Esophagus squamous epithelium (tissue), 5 donors: ENCODE data around the gene ASIC1. TPM values are rescaled to one million over a fixed set of nuclear protein-coding genes. Genes with fewer than 3 reads are reported as not detected.

Source experiments
- DNase-seq: peaks from one replicate; lab custom pipeline; 2025; lab: John Stamatoyannopoulos, UW
- H3K27ac ChIP-seq, 4 donors: fragments of 200-600 bp; sonication (generic); one replicate each; pipeline ENCODE4 v1.5.1; 2016 to 2019; ENCODE audit warnings: mild to moderate bottlenecking in 1 of 4
- H3K27me3 ChIP-seq, 4 donors: fragments of 200-600 bp; sonication (generic); 1 replicate in 3 of 4; 2 replicates in 1 of 4; pipeline versions ENCODE4 v1.5.1 to v1.6.0; 2017 to 2021; ENCODE audit warnings: antibody characterized with exemption in 1 of 4
- H3K36me3 ChIP-seq, 3 donors: fragments of 200-600 bp; sonication (generic); one replicate each; pipeline ENCODE4 v1.5.1; 2016 to 2019
- H3K4me1 ChIP-seq, 3 donors: fragments of 200-600 bp; sonication (generic); one replicate each; pipeline ENCODE4 v1.5.1; 2017 to 2019
- H3K4me3 ChIP-seq, 4 donors: fragments of 200-600 bp; sonication (generic); 1 replicate in 3 of 4; 2 replicates in 1 of 4; pipeline ENCODE4 v1.5.1; 2016 to 2019; ENCODE audit warnings: mild to moderate bottlenecking in 2 of 4, moderate library complexity in 1 of 4
- H3K9me3 ChIP-seq, 3 donors: fragments of 200-600 bp; sonication (generic); one replicate each; pipeline ENCODE4 v1.5.1; 2016 to 2019
- POLR2A ChIP-seq, 4 donors: fragments of 450-650 bp; IDR thresholded peaks; one replicate each; pipeline ENCODE4 v1.6.1; 2017; ENCODE audit warnings: antibody characterized with exemption in 4 of 4, mild to moderate bottlenecking in 4 of 4, moderate library complexity in 3 of 4
- WGBS, 2 donors: methylation state at CpG; one replicate each; pipeline ENCODE4 v1.1.5; 2018; 5-methylcytosine and 5-hydroxymethylcytosine counted together
- intact Hi-C: fragments of 100-400 bp; cut with DNase I; formaldehyde crosslinking; loops from one replicate; pipeline ENCODE4 v1.15.0; 2022
- total RNA-seq, 4 donors: library from RNA; depleted of rRNA; stranded (reverse); fragments of >200 nt; gene quantifications; one replicate each; pipeline ENCODE4 v1.1.0, GENCODE V29; 2016
- TF ChIP-seq, protein P1 (sequence below), 6 experiments: fragments of 450-650 bp in 4 of 6; fragments of 200-600 bp in 2 of 6; sonication (generic) in 2 of 6; IDR thresholded peaks; one replicate each; pipeline ENCODE4 v1.5.1; 2016 to 2019; ENCODE audit warnings: antibody characterized with exemption in 6 of 6, mild to moderate bottlenecking in 4 of 6, moderate library complexity in 4 of 6
- donor health status: DM: yes; HTN: yes; CAD: no.

ASIC1 gene
- total RNA-seq, 4 donors from 2014 or later: 1.5 to 5.7 (median 2.6) TPM

GRCh38 chr12:50053583-50053982 is 3.8 kb upstream of the ASIC1 start:
- Histone ChIP-seq H3K27me3 (peaks cover 0 to 73% (median 0%) of the 10 kb centered on the region in 4 donors), H3K27ac (no peak overlapping the region), H3K36me3 (no peaks in the 10 kb centered on the region), H3K9me3 (no peaks in the 10 kb centered on the region), H3K4me3 (no peak overlapping the region), H3K4me1 (peaks cover 25 to 44% (median 28%) of the 10 kb centered on the region in 3 donors)
- TF ChIP-seq, protein P1, sequence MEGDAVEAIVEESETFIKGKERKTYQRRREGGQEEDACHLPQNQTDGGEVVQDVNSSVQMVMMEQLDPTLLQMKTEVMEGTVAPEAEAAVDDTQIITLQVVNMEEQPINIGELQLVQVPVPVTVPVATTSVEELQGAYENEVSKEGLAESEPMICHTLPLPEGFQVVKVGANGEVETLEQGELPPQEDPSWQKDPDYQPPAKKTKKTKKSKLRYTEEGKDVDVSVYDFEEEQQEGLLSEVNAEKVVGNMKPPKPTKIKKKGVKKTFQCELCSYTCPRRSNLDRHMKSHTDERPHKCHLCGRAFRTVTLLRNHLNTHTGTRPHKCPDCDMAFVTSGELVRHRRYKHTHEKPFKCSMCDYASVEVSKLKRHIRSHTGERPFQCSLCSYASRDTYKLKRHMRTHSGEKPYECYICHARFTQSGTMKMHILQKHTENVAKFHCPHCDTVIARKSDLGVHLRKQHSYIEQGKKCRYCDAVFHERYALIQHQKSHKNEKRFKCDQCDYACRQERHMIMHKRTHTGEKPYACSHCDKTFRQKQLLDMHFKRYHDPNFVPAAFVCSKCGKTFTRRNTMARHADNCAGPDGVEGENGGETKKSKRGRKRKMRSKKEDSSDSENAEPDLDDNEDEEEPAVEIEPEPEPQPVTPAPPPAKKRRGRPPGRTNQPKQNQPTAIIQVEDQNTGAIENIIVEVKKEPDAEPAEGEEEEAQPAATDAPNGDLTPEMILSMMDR (IDR thresholded peaks at IDR 0.05): no peak
- no peak for TF ChIP-seq POLR2A (IDR thresholded peaks at IDR 0.05)
- WGBS, 2 donors: 62 to 73% methylated on average over 1 of the region's 1 CpG
- no peak for DNase-seq
- intact Hi-C loops: loop anchor here (10.0 kb wide), 1 partner anchor 189 kb away; no protein-coding TSS in a partner anchor

GRCh38 chr12:50055831-50056638 is 1.4 kb upstream of the ASIC1 start:
- H3K9me3 ChIP-seq: no peaks in the 10 kb centered on the region
- H3K36me3 ChIP-seq: no peaks in the 10 kb centered on the region
- peak overlapping the region in 2 of 4 donors; percentile 13 to 37 for H3K4me3 ChIP-seq
- 6 to 9% methylated on average over 15 to 16 of the region's 17 CpGs for WGBS, 2 donors
- no peak overlapping the region for H3K27ac ChIP-seq
- TF ChIP-seq, protein P1 (IDR thresholded peaks at IDR 0.05): peak; percentile 78 to 94 (median 88)
- no peak for TF ChIP-seq POLR2A (IDR thresholded peaks at IDR 0.05)
- DNase-seq: no peak
- H3K4me1 ChIP-seq: peaks cover 18 to 34% (median 21%) of the 10 kb centered on the region in 3 donors
- intact Hi-C loops: loop anchor here (5.0 to 10.0 kb wide), 2 partner anchors 89 to 191 kb away; no protein-coding TSS in a partner anchor
- peaks cover 0 to 71% (median 0%) of the 10 kb centered on the region in 4 donors for H3K27me3 ChIP-seq

GRCh38 chr12:50056639-50056976 is 788 bp upstream of the ASIC1 start:
- no peaks in the 10 kb centered on the region for H3K9me3 ChIP-seq
- H3K36me3 ChIP-seq: no peaks in the 10 kb centered on the region
- peaks cover 0 to 65% (median 0%) of the 10 kb centered on the region in 4 donors for H3K27me3 ChIP-seq
- peaks cover 18 to 34% (median 21%) of the 10 kb centered on the region in 3 donors for H3K4me1 ChIP-seq
- TF ChIP-seq POLR2A (IDR thresholded peaks at IDR 0.05): no peak
- TF ChIP-seq, protein P1 (IDR thresholded peaks at IDR 0.05): no peak
- peak overlapping the region in 3 of 4 donors; percentile 59 to 75 (median 67) for H3K4me3 ChIP-seq
- peak overlapping the region in 1 of 4 donors; percentile 64 for H3K27ac ChIP-seq
- WGBS, 2 donors: 14 to 40% methylated on average over 3 of the region's 3 CpGs
- intact Hi-C loops: loop anchor here (5.0 to 10.0 kb wide), 2 partner anchors 89 to 192 kb away; no protein-coding TSS in a partner anchor
- DNase-seq: no peak

DNA sequence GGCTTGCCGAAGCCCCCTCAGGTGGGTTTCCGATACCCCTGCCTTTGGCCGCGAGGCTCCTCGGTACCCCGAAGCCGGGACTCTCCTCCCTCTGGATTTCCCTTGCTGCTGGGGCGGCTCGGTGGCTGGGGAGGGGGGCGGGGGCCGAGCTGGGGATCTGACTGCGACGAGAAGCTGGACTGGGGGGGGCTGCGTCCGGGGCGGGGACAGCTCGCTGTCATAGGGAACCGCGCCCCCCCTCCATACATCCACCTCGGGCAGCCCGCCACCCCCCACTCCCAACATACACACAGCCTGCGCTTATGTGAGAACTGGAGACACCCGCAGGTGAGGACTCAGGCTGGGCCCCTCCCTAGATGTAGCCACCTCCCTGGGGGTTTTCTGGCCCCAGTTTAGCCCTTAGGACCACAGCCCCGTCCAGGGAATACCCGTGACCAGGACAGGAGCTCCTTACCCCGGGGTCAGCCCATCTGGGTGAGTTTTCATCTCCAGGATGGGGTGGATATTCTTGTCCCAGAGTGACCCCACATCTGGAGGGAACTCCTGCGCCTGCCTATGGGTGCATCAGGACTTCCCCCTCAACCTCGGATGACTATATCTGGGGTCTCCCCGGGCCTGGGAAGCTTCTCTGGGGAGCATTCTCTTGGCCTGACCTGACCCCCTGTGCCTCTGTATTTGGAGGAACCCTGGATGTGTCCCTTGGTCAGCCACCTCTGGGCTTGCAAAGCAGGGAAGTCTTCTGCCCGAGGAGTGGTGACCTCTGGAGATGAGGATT is 687 bp downstream of the ASIC1 start:
- DNase-seq: no peak

More for the DNA sequence above, 687 bp downstream of the ASIC1 start:
- Histone ChIP-seq H3K36me3 (no peaks in the 10 kb centered on the region), H3K9me3 (no peaks in the 10 kb centered on the region), H3K27me3 (peaks cover 0 to 52% (median 0%) of the 10 kb centered on the region in 4 donors), H3K4me3 (peak overlapping the region; percentile 55 to 75 (median 63)), H3K4me1 (peaks cover 18 to 40% (median 21%) of the 10 kb centered on the region in 3 donors), H3K27ac (peak overlapping the region in 3 of 4 donors; percentile 29 to 71 (median 54))
- intact Hi-C loops: loop anchor here (5.0 to 10.0 kb wide), 2 partner anchors 91 to 193 kb away; no protein-coding TSS in a partner anchor
- no CpG with 5 or more reads among the region's 30 CpGs for whole genome bisulfite sequencing, 2 donors
- TF ChIP-seq, protein P1 (IDR thresholded peaks at IDR 0.05): no peak
- no peak for TF ChIP-seq POLR2A (IDR thresholded peaks at IDR 0.05)
